ENCODE data around the gene PTPN11.

Gene PTPN11

GRCh38 chr12:112543751-112544150, 125.0 kb downstream of the PTPN11 start:
- no peak for DNase-seq (ENCODE audit: low read depth in 2 of 2)

- DNase-seq (ENCODE audit: low read depth in 2 of 2) = no peak
These were observed 127.6 kb downstream of the PTPN11 start for GRCh38 chr12:112546339-112546738.

GRCh38 chr12:112546996-112547395, 128.2 kb downstream of the PTPN11 start:
- DNase-seq (ENCODE audit: low read depth in 2 of 2) = no peak

- no peak for DNase-seq (ENCODE audit: low read depth in 2 of 2)
These were observed 130.3 kb downstream of the PTPN11 start for GRCh38 chr12:112549031-112549430.

- DNase-seq (ENCODE audit: low read depth in 2 of 2) = no peak
These were observed 132.9 kb downstream of the PTPN11 start for GRCh38 chr12:112551681-112552080.

- DNase-seq (ENCODE audit: low read depth in 2 of 2) = no peak
These were observed 137.0 kb downstream of the PTPN11 start for GRCh38 chr12:112555621-112556233.

- DNase-seq (ENCODE audit: low read depth in 2 of 2) = no peak
These were observed 139.3 kb downstream of the PTPN11 start for GRCh38 chr12:112557951-112558630.
